Muscle of arm (tissue), 12 donors: Measurements from ENCODE around the gene RPP25L. TPM values are rescaled to one million over a fixed set of nuclear protein-coding genes. Genes with fewer than 3 reads are reported as not detected.
A peak's percentile ranks its signal among the peaks of the same experiment; 100 is the strongest.

ENCODE experiments used
- DNase-seq: peaks from one replicate; pipeline ENCODE4 v3.0.0-alpha.2; 2013
- polyA plus RNA-seq, 12 donors: library from polyadenylated mRNA; unstranded; fragments of 120-200 nt; gene quantifications; one replicate each; pipeline ENCODE4 v1.2.1, GENCODE V29; 2013; ENCODE audit not compliant: insufficient read length in 12 of 12

The RPP25L gene
- polyA plus RNA-seq, 12 donors: 11.1 to 27.4 (median 17.9) TPM; not detected in 1

DNA sequence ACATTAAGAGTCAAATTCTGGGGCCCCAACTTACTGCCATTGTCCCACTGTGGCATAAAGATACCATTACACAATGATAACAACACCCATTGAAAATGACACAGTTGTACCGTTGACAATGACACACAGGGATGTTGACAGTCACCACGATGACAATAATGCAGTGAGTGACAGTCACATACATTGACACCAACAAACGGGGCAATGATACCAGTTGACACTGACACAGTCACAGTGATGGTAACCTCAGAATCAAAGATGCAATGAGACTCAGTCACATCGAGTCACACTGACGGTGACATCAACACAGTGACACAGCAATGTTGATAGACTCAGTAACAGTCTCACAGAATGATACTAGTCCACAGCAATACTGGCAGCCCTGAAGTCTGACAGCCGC, 39.3 kb downstream of the RPP25L start:
- DNase-seq: no peak

DNA sequence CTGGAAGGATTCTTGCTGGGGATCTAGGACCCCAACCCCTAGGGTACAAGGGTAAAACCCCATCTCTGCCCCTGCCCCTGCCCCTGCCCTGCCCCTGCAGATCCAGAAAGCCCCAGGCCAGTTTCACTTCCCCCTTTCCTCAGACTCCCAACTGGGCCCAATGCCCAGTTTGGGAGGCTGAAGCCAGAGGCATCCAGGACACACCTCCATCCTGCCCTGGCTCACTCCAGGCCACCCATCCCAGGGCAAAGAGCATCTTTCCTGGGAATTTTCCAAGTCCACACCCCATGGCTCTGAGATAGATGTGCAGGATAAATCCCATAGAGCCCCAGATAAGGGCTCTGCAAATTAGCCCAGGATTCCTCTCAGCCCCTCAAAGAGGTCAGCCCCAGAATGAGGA, 39.8 kb downstream of the RPP25L start:
- no peak for DNase-seq

DNA sequence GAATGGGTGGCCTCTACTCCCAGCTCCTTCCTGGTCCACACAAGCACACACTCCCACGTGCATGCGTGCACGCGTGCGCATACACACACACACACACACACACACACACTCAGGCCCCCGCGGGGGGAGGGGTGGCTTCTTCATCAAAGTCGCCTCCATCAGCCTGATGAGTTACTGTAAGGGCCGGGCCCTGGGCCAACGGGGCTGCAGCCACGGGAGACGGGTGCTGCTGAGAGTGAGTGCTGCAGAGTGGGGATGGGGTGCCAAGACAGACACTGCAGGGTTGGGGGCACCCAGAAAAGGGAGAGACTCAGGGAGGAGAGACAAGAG, 40.5 kb downstream of the RPP25L start:
- DNase-seq: no peak

DNA sequence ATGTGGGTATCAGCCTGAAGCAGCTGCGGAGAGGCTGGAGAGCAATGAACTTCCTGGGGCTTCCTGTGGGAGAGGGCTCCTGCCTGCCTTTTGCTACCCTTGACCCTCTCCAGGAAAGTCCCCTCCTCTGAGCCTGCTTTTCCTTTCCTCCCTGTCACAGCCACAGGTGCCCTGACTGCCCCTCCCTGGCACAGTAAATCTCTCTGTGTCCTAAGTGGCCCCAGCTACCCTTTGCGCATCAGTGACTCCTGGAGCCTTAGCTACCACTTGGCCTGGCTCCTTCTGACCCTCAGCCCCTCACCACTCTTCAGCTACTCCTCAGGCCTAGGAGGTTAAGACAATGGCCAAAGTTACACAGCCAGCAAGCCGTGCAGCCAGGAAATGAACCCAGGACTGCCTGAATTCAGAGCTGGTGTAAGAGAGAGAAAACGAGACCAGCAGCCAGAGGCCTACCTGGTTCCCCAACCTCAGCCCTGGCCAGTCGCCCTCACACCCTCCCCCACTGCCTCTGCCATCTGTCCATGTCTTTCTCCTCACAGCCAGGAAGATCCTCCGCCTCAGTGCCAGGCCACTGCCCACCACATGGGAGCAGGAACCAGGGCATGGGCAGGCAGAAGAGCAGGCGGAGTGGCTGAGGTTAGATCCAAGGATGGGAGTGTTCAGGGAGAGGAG, 41.0 kb downstream of the RPP25L start:
- DNase-seq: no peak

DNA sequence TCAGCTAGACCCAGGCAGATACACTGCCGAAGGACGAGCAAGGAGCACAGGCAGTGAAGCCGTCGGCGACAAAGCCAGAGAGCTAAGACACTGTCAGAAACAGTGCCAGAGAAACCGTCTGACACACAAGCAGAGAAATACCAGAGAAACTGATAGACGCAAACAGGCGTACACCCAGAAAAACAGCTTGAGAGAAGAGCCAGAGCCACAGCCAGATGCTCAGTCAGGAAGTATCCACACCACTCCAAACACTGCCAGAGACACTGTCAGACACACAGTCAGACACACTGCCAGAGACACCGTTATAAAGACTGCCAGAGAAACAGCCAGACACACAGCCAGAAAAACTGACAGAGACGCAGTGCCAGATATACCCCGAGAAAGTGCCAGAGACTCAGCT, 41.5 kb downstream of the RPP25L start:
- DNase-seq: peak; percentile 50

DNA sequence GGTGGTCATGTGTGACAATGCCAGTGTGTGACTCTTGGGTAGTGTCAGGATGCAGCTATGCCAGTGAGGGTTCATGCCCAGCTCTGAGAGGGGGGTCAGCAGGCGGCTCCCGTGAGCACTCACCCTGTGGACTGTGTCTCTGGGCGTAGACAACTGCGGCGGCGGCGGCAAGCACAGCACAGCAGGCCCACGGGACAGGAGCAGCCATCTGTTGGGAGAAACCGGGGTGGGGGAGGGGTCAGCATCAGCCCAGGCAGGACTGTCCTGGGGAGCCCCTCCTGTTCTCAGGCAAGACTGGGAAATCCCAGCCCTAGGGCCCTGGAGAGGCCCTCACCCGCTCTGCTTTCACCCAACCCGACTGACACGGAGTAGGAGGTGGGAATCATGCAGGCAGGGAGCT, 43.1 kb downstream of the RPP25L start:
- no peak for DNase-seq

DNA sequence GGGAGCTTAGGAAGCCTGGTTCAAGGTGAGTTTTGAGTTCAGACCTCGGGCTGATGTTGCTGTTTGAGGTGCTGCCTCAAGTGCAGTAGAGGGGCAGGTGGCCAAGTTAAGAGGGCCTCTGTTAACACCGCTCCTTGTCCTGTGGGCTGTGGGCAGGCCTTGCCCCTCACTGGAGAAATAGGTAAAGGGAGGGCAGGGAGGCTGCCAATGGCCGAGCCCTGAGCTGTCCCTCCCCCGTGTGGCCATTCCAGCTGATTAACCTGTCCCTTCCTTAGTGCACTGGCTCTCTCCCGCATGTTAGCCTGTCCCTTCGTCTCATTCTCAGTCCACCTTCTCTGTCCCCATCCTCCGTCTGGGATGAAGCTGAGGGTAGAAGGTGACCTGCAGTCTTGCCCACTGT, 43.8 kb downstream of the RPP25L start:
- no peak for DNase-seq

DNA sequence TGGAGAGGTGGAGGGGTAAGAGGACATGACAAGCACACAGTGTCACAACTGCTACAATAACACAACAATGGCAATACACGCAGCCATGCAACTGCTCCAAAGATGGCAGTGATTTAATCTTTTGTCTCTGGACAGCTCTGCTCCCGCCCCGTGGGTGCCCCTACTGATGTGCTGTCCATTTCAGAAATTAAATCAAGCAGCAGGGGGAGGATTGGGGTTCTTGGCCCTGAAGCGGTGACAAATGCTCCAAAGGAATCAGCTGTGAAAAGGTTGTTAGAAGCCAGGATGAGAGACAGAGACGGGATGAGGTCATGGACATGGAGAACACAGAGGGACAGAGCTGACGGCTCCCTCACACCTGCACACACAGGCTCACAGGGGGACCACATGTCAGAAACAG, 44.9 kb downstream of the RPP25L start:
- DNase-seq: peak; percentile 40

DNA sequence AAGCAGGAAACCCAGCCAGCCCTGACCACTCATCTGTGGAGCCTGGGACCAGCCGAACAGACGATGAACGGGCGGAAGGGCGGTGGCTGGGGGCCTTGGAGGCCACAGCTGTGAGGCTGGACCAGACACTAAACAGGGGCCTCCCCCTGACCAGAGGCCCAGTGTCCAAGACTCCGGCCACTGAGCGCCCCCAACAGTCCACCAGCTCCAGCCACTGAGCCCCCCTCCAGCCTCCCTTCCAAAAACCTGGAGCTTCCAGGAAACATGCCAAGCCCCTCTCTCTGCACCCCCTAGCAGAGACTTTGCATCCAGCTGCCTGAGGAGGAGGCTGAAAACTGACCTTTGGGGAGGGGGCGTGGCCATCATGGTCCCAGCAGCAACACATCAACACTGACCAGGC, 45.6 kb downstream of the RPP25L start:
- peak; percentile 69 for DNase-seq

DNA sequence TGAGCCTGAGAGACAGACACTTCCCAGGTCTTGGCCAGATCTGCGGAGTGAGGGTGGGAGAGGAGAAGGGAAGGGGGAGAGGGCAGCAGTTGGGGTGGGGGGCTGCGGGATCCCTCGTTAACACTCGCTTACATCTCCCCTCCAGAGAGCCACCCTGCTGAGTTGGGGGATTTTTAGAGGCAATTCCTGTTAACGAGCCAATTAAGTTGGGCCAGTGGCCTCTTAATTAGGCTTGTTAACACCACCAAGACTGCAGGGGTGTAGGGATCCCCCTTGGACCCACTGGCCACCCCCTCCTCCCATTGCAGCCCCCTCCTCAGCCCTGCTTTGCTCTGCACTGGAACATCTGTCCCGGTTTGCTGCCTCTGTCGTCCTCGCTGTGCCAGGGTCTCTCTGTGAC, 46.0 kb downstream of the RPP25L start:
- DNase-seq: no peak

DNA sequence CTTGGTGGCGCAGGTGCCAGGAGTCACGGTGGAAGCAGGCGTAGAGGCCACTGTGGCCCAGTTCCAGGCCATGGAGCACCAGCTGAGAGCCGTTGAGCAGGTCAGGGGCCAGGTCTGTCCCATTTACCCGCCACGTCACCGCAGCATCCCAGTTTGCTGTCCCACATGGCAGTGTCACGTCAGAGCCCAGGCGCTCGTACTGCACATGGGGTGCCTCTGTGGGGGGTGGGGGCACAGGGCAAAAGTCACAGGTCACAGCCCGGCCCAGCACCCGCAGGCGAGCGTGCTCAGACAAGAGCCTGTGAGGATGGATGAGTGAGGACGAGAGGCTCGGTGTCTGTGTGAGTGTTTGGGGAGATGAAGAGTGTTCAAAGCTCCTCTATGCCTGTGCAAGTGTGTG, 47.3 kb downstream of the RPP25L start:
- DNase-seq: no peak

DNA sequence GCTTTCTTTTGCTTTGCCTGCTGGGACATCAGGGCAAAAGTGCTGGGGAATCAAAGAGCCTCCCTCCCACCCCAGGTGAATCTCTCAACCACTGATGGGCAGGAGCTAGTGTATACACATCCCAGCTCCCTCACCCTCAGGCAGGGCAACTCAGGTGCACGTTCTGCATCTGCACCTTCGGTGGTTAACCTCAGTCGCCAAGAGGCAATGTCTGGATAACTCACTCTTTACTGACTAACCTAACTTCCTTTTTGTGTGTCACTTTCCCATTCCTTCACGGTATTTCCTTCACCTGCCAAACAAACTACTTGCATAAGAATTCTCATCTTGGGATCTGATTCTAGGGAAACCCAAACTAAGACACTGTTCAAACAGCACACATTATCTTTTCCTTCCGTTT, 48.6 kb downstream of the RPP25L start:
- no peak for DNase-seq

DNA sequence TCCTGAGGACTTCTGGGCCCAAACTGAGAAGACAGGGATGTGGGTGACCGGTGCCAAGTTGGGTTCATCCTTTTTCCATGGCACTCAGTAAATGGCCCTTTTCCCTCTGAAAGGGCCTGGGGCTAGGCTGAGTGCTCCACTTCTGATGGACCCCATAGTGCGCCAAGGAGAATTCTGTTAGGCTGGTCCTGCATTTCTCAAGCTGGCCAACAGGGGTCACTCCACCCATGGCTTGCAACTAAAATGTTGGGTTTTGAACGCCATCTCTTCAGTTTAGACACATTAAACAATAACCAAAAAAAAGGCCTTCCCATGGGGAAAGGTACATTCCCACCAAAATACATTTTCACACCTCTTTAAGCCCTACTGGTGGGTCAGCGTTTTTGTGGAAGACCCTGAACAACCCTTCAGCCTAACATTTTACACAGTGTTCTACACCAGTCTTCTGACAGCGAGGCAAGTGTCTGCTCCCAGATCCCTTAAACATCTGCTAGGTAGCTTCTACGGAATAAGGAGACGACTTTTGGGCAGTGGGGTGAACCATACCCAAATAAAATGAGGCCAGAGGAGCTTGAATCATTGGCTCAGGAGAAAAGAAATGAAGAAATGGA, 49.7 kb downstream of the RPP25L start:
- DNase-seq: no peak

DNA sequence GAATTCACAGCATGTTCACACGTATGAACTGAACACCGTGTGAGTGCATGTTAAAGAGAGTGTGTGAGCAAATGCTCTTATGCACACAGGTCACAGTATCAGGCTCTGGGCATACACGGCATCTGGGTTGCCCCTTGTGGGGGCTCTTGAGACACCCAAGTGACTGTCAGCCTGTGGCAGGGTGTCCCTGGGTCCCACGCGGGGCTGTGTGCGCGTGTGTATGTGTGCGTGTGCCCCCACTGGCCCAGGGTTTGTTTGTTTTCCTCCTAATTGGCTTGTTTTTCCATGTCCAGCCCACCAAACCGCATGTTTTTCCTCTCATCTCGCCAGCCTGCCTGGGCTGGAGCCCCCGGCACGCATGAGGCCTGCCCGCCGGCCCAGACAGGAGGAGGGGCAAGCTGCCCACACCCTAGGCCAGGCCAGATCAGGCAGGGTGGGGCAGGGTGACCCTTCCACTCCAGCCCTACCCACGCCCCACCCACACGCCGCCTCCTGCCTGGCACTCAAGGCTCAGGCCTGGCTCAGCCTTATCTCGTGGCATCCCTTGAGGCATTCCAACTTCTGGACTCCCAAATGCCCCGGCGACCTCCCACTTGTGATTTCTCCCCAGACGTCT, 51.2 kb downstream of the RPP25L start:
- DNase-seq: no peak

Other genes starting within 250 kb of the RPP25L start
- 10 to 100 TPM in 10 of 12 donors, 1 to 10 TPM in 1, not detected in 1; 8.2 to 21.5 (median 18.4) TPM for gene MYORG, start 235.2 kb downstream of the RPP25L start, polyA plus RNA-seq
- gene FAM219A, start 153.5 kb downstream of the RPP25L start, polyA plus RNA-seq: 10 to 100 TPM in 11 of 12 donors, not detected in 1; 10.3 to 16.4 (median 12.0) TPM
- under 1 TPM in 2 of 12 donors, not detected in 10; 0.25 to 0.28 TPM for gene DNAI1, start 153.3 kb downstream of the RPP25L start, polyA plus RNA-seq
- gene ENHO, start 89.1 kb downstream of the RPP25L start, polyA plus RNA-seq: 1 to 10 TPM in 10 of 12 donors, not detected in 2; 2.0 to 7.2 (median 3.3) TPM
- 10 to 100 TPM in 11 of 12 donors, not detected in 1; 32.6 to 79.2 (median 56.4) TPM for gene CNTFR, start 22.4 kb downstream of the RPP25L start, polyA plus RNA-seq
- 10 to 100 TPM in 11 of 12 donors, not detected in 1; 59.1 to 95.8 (median 62.5) TPM for gene DCTN3, start 8.4 kb upstream of the RPP25L start, polyA plus RNA-seq
- gene ARID3C, start 17.0 kb upstream of the RPP25L start, polyA plus RNA-seq: under 1 TPM in 4 of 12 donors, not detected in 8; 0.08 to 0.18 (median 0.11) TPM
- gene SIGMAR1, start 25.7 kb upstream of the RPP25L start, polyA plus RNA-seq: 10 to 100 TPM in 11 of 12 donors, not detected in 1; 37.0 to 60.3 (median 45.3) TPM
- 10 to 100 TPM in 11 of 12 donors, not detected in 1; 27.3 to 55.5 (median 38.8) TPM for gene GALT, start 34.6 kb upstream of the RPP25L start, polyA plus RNA-seq
- gene IL11RA, start 40.1 kb upstream of the RPP25L start, polyA plus RNA-seq: 100 to 1,000 TPM in 8 of 12 donors, 10 to 100 TPM in 3, not detected in 1; 75.0 to 183 (median 124) TPM
- 1 to 10 TPM in 1 of 12 donors, under 1 TPM in 8, not detected in 3; 0.17 to 1.3 (median 0.53) TPM for gene CCL27, start 50.6 kb upstream of the RPP25L start, polyA plus RNA-seq
- 100 to 1,000 TPM in 1 of 12 donors, 10 to 100 TPM in 1, 1 to 10 TPM in 1, under 1 TPM in 3, not detected in 6; 0.17 to 117 (median 3.1) TPM for gene CCL19, start 79.2 kb upstream of the RPP25L start, polyA plus RNA-seq
- gene CCL21, start 98.0 kb upstream of the RPP25L start, polyA plus RNA-seq: 100 to 1,000 TPM in 1 of 12 donors, 10 to 100 TPM in 8, 1 to 10 TPM in 2, not detected in 1; 7.5 to 268 (median 11.4) TPM